Skeletal muscle tissue (tissue), 4 donors: Measurements from ENCODE around the gene GDPD2. TPM values are rescaled to one million over a fixed set of nuclear protein-coding genes. Genes with fewer than 3 reads are reported as not detected.

Experiments
- H3K27ac ChIP-seq: one replicate; pipeline ENCODE4 v1.7.0; 2013; ENCODE audit warnings: mild to moderate bottlenecking, low read depth, low read length, inconsistent platforms
- H3K27me3 ChIP-seq, 3 donors: one replicate each; pipeline ENCODE4 v1.7.0; 2013; ENCODE audit warnings: low read length in 3 of 3; ENCODE audit not compliant: control insufficient read depth in 3 of 3, insufficient read depth in 3 of 3
- H3K36me3 ChIP-seq, 3 donors: one replicate each; pipeline ENCODE4 v1.7.0; 2013; ENCODE audit warnings: low read length in 3 of 3; ENCODE audit not compliant: control insufficient read depth in 3 of 3, insufficient read depth in 3 of 3
- H3K4me1 ChIP-seq, 3 donors: one replicate each; pipeline ENCODE4 v1.7.0; 2013; ENCODE audit warnings: low read length in 3 of 3, mild to moderate bottlenecking in 3 of 3; ENCODE audit not compliant: control insufficient read depth in 3 of 3, insufficient read depth in 3 of 3
- H3K4me3 ChIP-seq, 3 donors: one replicate each; pipeline ENCODE4 v1.7.0; 2013; ENCODE audit warnings: low read length in 3 of 3
- H3K9ac ChIP-seq, 3 donors: one replicate each; pipeline ENCODE4 v1.7.0; 2013; ENCODE audit warnings: low read length in 3 of 3, mild to moderate bottlenecking in 3 of 3, moderate library complexity in 2 of 3, low read depth in 1 of 3
- H3K9me3 ChIP-seq, 3 donors: one replicate each; pipeline ENCODE4 v1.7.0; 2013; ENCODE audit warnings: low read length in 3 of 3; ENCODE audit not compliant: control insufficient read depth in 3 of 3
- total RNA-seq: library from RNA; depleted of rRNA; stranded (reverse); fragments of >200 nt; gene quantifications from one replicate; pipeline ENCODE4 v1.2.3, GENCODE V29; 2014
- donor health status: Osteomylitis.

GDPD2 gene
- total RNA-seq, 1 donor from 2014 or later: not detected

GRCh38 chrX:70452143-70452733, 29.1 kb downstream of the GDPD2 start:
- Histone ChIP-seq H3K36me3 (no peaks in the 10 kb centered on the region), H3K27ac (no peak overlapping the region), H3K4me3 (peak overlapping the region; percentile 71 to 75 (median 72)), H3K27me3 (no peaks in the 10 kb centered on the region), H3K4me1 (peaks cover 6 to 14% (median 11%) of the 10 kb centered on the region in 3 donors), H3K9ac (peak overlapping the region; percentile 33 to 68 (median 59)), H3K9me3 (peaks cover 0 to 2% (median 0%) of the 10 kb centered on the region in 3 donors)

GRCh38 chrX:70453024-70453618, 30.0 kb downstream of the GDPD2 start:
- H3K4me3 ChIP-seq: peak overlapping the region; percentile 71 to 75 (median 72)
- H3K9ac ChIP-seq: peak overlapping the region in 1 of 3 donors; percentile 59
- H3K9me3 ChIP-seq: peaks cover 0 to 2% (median 0%) of the 10 kb centered on the region in 3 donors
- H3K27me3 ChIP-seq: no peaks in the 10 kb centered on the region
- no peaks in the 10 kb centered on the region for H3K36me3 ChIP-seq
- no peak overlapping the region for H3K27ac ChIP-seq
- H3K4me1 ChIP-seq: peaks cover 6 to 14% (median 11%) of the 10 kb centered on the region in 3 donors

GRCh38 chrX:70454441-70455365, 31.6 kb downstream of the GDPD2 start:
- H3K4me3 ChIP-seq: peak overlapping the region; percentile 43 to 64 (median 43)
- H3K9me3 ChIP-seq: no peaks in the 10 kb centered on the region
- H3K27me3 ChIP-seq: no peaks in the 10 kb centered on the region
- H3K36me3 ChIP-seq: no peaks in the 10 kb centered on the region
- no peak overlapping the region for H3K27ac ChIP-seq
- H3K9ac ChIP-seq: peak overlapping the region in 1 of 3 donors; percentile 57
- H3K4me1 ChIP-seq: peaks cover 6 to 14% (median 11%) of the 10 kb centered on the region in 3 donors

- H3K27ac ChIP-seq: no peak overlapping the region
- H3K27me3 ChIP-seq: no peaks in the 10 kb centered on the region
- no peaks in the 10 kb centered on the region for H3K9me3 ChIP-seq
- no peaks in the 10 kb centered on the region for H3K36me3 ChIP-seq
- H3K4me1 ChIP-seq: peaks cover 6 to 14% (median 11%) of the 10 kb centered on the region in 3 donors
- H3K4me3 ChIP-seq: peak overlapping the region; percentile 14 to 43 (median 41)
- peak overlapping the region in 1 of 3 donors; percentile 57 for H3K9ac ChIP-seq
Observed at GRCh38 chrX:70455366-70456202, 32.5 kb downstream of the GDPD2 start.

- H3K4me1 ChIP-seq: peaks cover 6 to 14% (median 11%) of the 10 kb centered on the region in 3 donors
- no peaks in the 10 kb centered on the region for H3K27me3 ChIP-seq
- H3K9ac ChIP-seq: no peak overlapping the region
- H3K9me3 ChIP-seq: no peaks in the 10 kb centered on the region
- H3K27ac ChIP-seq: no peak overlapping the region
- no peaks in the 10 kb centered on the region for H3K36me3 ChIP-seq
- no peak overlapping the region for H3K4me3 ChIP-seq
Observed at GRCh38 chrX:70456256-70456655, 33.1 kb downstream of the GDPD2 start.

- Histone ChIP-seq H3K9ac (no peak overlapping the region), H3K4me1 (no peaks in the 10 kb centered on the region), H3K36me3 (no peaks in the 10 kb centered on the region), H3K4me3 (no peak overlapping the region), H3K27me3 (no peaks in the 10 kb centered on the region), H3K27ac (no peak overlapping the region), H3K9me3 (no peaks in the 10 kb centered on the region)
Observed at GRCh38 chrX:70461026-70461425, 37.9 kb downstream of the GDPD2 start.

- Histone ChIP-seq H3K9me3 (no peaks in the 10 kb centered on the region), H3K27ac (no peak overlapping the region), H3K4me3 (no peak overlapping the region), H3K9ac (no peak overlapping the region), H3K4me1 (no peaks in the 10 kb centered on the region), H3K36me3 (no peaks in the 10 kb centered on the region), H3K27me3 (no peaks in the 10 kb centered on the region)
Observed at GRCh38 chrX:70464051-70464450, 40.9 kb downstream of the GDPD2 start.

GRCh38 chrX:70466968-70467367, 43.9 kb downstream of the GDPD2 start:
- no peaks in the 10 kb centered on the region for H3K36me3 ChIP-seq
- no peaks in the 10 kb centered on the region for H3K9me3 ChIP-seq
- no peaks in the 10 kb centered on the region for H3K27me3 ChIP-seq
- no peaks in the 10 kb centered on the region for H3K4me1 ChIP-seq
- no peak overlapping the region for H3K27ac ChIP-seq
- no peak overlapping the region for H3K4me3 ChIP-seq
- no peak overlapping the region for H3K9ac ChIP-seq

- no peaks in the 10 kb centered on the region for H3K27me3 ChIP-seq
- H3K9ac ChIP-seq: no peak overlapping the region
- H3K36me3 ChIP-seq: no peaks in the 10 kb centered on the region
- no peaks in the 10 kb centered on the region for H3K4me1 ChIP-seq
- H3K9me3 ChIP-seq: no peaks in the 10 kb centered on the region
- H3K4me3 ChIP-seq: no peak overlapping the region
- H3K27ac ChIP-seq: no peak overlapping the region
Observed at GRCh38 chrX:70468709-70469108, 45.6 kb downstream of the GDPD2 start.
